ENCODE results near the gene B3GAT1. TPM values are rescaled to one million over a fixed set of nuclear protein-coding genes. Genes with fewer than 3 reads are reported as not detected.
A peak's percentile ranks its signal among the peaks of the same experiment; 100 is the strongest.
"Not testable (repeated sequence)": the region's sequence is repeated elsewhere in the genome, so short reads cannot be mapped to it uniquely, and the experiment has no call there.

Gene B3GAT1
- total RNA-seq, 4 donors from 2014 or later = 0.13 to 0.58 (median 0.44) TPM; not detected in 1

DNA sequence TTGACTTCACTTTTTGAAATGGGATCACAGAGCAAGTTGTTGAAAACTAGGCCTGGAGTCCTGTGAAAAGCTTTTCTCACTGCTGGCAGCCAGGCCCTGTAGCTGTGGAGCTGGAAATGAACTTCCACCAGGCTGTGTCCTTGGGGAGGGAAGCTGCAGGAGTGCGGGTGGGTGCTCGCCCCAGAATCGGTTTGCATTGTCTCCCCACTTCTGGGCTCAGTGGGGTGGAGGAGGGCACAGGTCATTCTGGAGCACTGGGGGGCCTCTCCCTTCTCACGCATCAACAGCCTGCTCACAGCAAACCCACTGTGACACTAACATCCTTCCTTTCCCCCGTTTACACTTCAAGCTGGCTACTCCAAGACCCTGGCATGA lies 65.1 kb downstream of the B3GAT1 start:
- intact Hi-C loops (cut with DNase I; ENCODE audit: low total_unique reads) = no loop called here
- no peak overlapping the region for H3K4me3 ChIP-seq (ENCODE audit: low read depth, poor library complexity, severe bottlenecking)
- peak in 1 of 2 donors; percentile 39 for DNase-seq (ENCODE audit: low spot score in 2 of 2)
- TF ChIP-seq POLR2A (IDR thresholded peaks at IDR 0.05) (no peak), CTCF (IDR thresholded peaks at IDR 0.05) (no peak)
- 80 to 89% methylated on average over 4 to 5 of the region's 5 CpGs for WGBS, 2 donors

DNA sequence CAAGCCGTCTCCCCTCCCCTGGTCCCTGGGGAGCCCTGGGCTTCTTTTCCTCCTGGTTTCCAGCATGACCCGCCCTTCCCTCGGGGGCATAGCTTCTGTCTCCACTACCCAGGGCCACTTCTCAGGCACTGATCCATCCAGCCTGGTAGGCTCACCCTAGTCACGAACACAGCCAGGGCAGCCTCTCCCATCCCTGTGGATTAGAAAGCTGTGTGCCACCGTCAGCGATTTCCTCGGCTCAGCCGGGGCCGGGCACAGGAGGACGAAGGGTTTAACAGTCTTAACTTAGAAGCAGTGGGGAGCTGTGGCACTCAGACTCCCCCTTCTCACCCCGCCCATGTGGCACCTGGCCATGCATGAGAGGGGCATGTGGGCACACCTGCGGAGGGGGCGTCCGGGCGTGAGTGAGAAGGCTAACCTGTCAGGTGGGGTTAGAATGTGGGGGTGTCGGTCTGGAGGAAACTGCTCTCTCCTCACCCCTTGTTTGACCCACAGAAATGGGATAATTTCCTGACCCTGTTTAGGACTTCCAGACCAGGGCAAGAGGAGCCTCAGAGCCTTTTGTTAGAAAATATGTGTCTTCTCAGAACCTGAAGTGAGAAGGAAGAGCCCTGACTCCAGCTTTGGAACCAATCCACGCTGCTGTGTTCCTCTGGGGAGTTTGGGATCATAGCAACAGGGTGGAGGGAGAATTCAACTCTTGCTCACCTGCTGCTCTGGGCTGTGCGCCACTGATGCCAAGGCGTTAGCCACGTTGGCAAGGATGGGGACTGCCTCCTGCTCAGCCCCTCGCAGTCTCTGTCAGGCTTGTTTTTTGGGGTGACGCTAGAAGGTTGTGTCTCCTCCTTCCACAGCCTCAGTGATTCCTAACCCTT lies 65.7 kb downstream of the B3GAT1 start:
- TF ChIP-seq CTCF (IDR thresholded peaks at IDR 0.05) = no peak
- TF ChIP-seq POLR2A (IDR thresholded peaks at IDR 0.05) = no peak
- no peak overlapping the region for H3K4me3 ChIP-seq (ENCODE audit: low read depth, poor library complexity, severe bottlenecking)
- DNase-seq (ENCODE audit: low spot score in 2 of 2) = peak; percentile 13 to 77
- intact Hi-C loops (cut with DNase I; ENCODE audit: low total_unique reads) = no loop called here
- WGBS, 2 donors = 54 to 60% methylated on average over 22 of the region's 22 CpGs

- intact Hi-C loops (cut with DNase I; ENCODE audit: low total_unique reads) = no loop called here
- no peak overlapping the region for H3K4me3 ChIP-seq (ENCODE audit: low read depth, poor library complexity, severe bottlenecking)
- TF ChIP-seq POLR2A (IDR thresholded peaks at IDR 0.05) (no peak), CTCF (IDR thresholded peaks at IDR 0.05) (no peak)
- peak in 1 of 2 donors; percentile 56 for DNase-seq (ENCODE audit: low spot score in 2 of 2)
- WGBS, 2 donors = 89 to 94% methylated on average over 4 of the region's 4 CpGs
Observed at GRCh38 chr11:134345237-134345550, 66.8 kb downstream of the B3GAT1 start.

DNA sequence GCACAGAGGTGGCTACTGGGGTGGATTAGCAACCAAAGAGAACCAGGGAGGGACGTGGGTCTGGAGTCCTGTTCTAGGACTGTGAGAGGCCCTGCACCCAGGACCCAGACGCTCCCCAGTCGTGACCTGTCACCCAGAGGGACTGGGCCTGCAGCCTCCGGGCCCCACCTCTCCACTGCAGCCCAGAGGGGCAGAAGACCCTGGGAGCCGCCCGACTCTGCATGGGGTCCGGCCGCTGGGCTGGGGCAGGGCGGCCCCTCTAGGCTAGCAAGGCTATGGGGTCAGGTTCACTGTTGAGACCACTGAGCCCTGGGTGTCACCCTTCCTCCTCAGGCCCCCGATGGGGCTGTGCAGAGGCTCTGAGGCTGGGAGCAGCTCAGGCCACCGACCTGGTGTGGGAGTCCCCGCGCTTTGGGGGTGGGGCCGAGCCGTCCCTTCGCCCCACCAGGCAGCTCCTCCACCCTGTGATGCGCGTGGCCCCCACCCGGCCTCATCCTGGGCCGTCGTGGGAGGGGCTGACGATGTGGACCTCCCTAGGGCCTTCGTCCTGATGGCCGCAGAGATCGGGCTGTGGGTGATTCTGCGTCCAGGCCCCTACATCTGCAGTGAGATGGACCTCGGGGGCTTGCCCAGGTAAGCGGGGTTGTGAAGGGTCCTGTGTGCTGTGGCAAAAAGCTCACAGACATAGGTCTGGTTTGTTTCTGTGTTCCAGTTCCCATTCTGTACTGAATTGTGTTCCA lies 67.4 kb downstream of the B3GAT1 start:
- peak; percentile 7 to 64 for DNase-seq (ENCODE audit: low spot score in 2 of 2)
- 88 to 90% methylated on average over 12 to 14 of the region's 28 CpGs for WGBS, 2 donors
- intact Hi-C loops (cut with DNase I; ENCODE audit: low total_unique reads); H3K4me3 ChIP-seq (ENCODE audit: low read depth, poor library complexity, severe bottlenecking): not testable (repeated sequence)

DNA sequence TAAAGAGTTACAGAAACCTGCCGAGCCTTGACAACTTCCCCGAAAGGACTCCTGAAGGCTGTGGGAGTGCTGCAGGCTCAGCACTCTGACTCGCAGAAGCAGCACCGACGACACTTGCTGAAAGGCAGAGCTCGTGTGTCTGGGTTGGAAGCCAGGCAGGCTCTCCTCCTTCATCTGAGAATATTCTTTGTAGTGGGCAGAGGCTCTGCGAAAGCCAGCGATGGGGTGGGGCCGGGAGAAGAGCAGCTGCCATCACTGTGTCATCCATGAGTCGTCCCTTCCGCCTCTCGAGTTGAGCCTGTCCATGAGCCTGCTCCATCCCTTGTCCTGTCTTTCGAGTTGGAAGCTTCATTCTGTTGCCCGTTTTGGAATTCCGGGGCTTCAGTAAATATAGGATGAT lies 68.4 kb downstream of the B3GAT1 start:
- peak in 1 of 2 donors; percentile 57 for DNase-seq (ENCODE audit: low spot score in 2 of 2)
- no peak for TF ChIP-seq CTCF (IDR thresholded peaks at IDR 0.05)
- TF ChIP-seq POLR2A (IDR thresholded peaks at IDR 0.05) = no peak
- no peak overlapping the region for H3K4me3 ChIP-seq (ENCODE audit: low read depth, poor library complexity, severe bottlenecking)
- intact Hi-C loops (cut with DNase I; ENCODE audit: low total_unique reads) = no loop called here
- WGBS, 2 donors = 81 to 88% methylated on average over 15 of the region's 15 CpGs

GRCh38 chr11:134342572-134343340 lies 69.3 kb downstream of the B3GAT1 start:
- 92 to 93% methylated on average over 28 to 30 of the region's 30 CpGs for WGBS, 2 donors
- intact Hi-C loops (cut with DNase I; ENCODE audit: low total_unique reads) = no loop called here
- H3K4me3 ChIP-seq (ENCODE audit: low read depth, poor library complexity, severe bottlenecking) = no peak overlapping the region
- no peak for TF ChIP-seq POLR2A (IDR thresholded peaks at IDR 0.05)
- TF ChIP-seq CTCF (IDR thresholded peaks at IDR 0.05) = no peak
- DNase-seq (ENCODE audit: low spot score in 2 of 2) = peak in 1 of 2 donors; percentile 81

Measured in lower leg skin (tissue), 4 donors.